Left ventricle myocardium inferior (tissue), 1 donor: ENCODE data around the gene ODC1. TPM values are rescaled to one million over a fixed set of nuclear protein-coding genes. Genes with fewer than 3 reads are reported as not detected.

Experiments used
- DNase-seq: peaks from one replicate; pipeline ENCODE4 v3.0.0-alpha.2; 2020
- H3K27ac ChIP-seq: fragments of 200-600 bp; replicated peaks from 2 replicates; pipeline ENCODE4 v1.8.0; 2021
- H3K27me3 ChIP-seq: fragments of 200-600 bp; 2 replicates; pipeline ENCODE4 v1.8.0; 2021; ENCODE audit warnings: low read depth
- H3K36me3 ChIP-seq: fragments of 200-600 bp; 2 replicates; pipeline ENCODE4 v1.8.0; 2021
- H3K4me1 ChIP-seq: fragments of 200-600 bp; 2 replicates; pipeline ENCODE4 v1.8.0; 2021
- H3K4me3 ChIP-seq: fragments of 200-600 bp; 2 replicates; pipeline ENCODE4 v1.8.0; 2021; ENCODE audit warnings: mild to moderate bottlenecking, moderate library complexity
- H3K9me3 ChIP-seq: fragments of 200-600 bp; replicated peaks from 2 replicates; pipeline ENCODE4 v1.8.0; 2021
- CTCF ChIP-seq: fragments of 200-600 bp; IDR thresholded peaks from 2 replicates; pipeline ENCODE4 v1.8.0; 2021; ENCODE audit warnings: antibody characterized with exemption, mild to moderate bottlenecking, borderline replicate concordance
- intact Hi-C: fragments of 100-400 bp; cut with micrococcal nuclease; formaldehyde crosslinking; loops from one replicate; pipeline ENCODE4 v1.11.0; 2022
- total RNA-seq: library from RNA; stranded (reverse); fragmentation: NEBNext Ultra II Directional; extraction: Animal tissue kit (Norgen Biotek cat#: 25700); gene quantifications from one replicate; pipeline ENCODE4 v1.2.1, GENCODE V29; 2021
- donor health status: DM: no; HTN: yes; CAD: no; lungs with severe emphysema.

ODC1 gene
- total RNA-seq, 1 donor from 2014 or later: 41.7 TPM

- intact Hi-C loops: no loop called here
- no peak overlapping the region for H3K4me3 ChIP-seq
- no peak overlapping the region for H3K27ac ChIP-seq
- TF ChIP-seq CTCF: no peak
- H3K9me3 ChIP-seq: no peaks in the 10 kb centered on the region
- peaks cover 30% of the 10 kb centered on the region for H3K27me3 ChIP-seq
- no peaks in the 10 kb centered on the region for H3K4me1 ChIP-seq
- no peaks in the 10 kb centered on the region for H3K36me3 ChIP-seq
- DNase-seq: no peak
Measured at GRCh38 chr2:10481666-10482157, 33.6 kb upstream of the ODC1 start.

GRCh38 chr2:10481055-10481665 lies 33.0 kb upstream of the ODC1 start:
- intact Hi-C loops: no loop called here
- Histone ChIP-seq H3K9me3 (no peaks in the 10 kb centered on the region), H3K27ac (no peak overlapping the region), H3K27me3 (peaks cover 25% of the 10 kb centered on the region), H3K36me3 (no peaks in the 10 kb centered on the region), H3K4me3 (no peak overlapping the region), H3K4me1 (no peaks in the 10 kb centered on the region)
- no peak for TF ChIP-seq CTCF
- DNase-seq: no peak

GRCh38 chr2:10480359-10480949 lies 32.3 kb upstream of the ODC1 start:
- intact Hi-C loops: no loop called here
- no peaks in the 10 kb centered on the region for H3K36me3 ChIP-seq
- TF ChIP-seq CTCF: no peak
- H3K9me3 ChIP-seq: no peaks in the 10 kb centered on the region
- no peaks in the 10 kb centered on the region for H3K4me1 ChIP-seq
- H3K27ac ChIP-seq: no peak overlapping the region
- peaks cover 25% of the 10 kb centered on the region for H3K27me3 ChIP-seq
- DNase-seq: no peak
- no peak overlapping the region for H3K4me3 ChIP-seq

GRCh38 chr2:10478916-10479315 lies 30.8 kb upstream of the ODC1 start:
- no peak for DNase-seq
- TF ChIP-seq CTCF: no peak
- Histone ChIP-seq H3K36me3 (no peaks in the 10 kb centered on the region), H3K9me3 (no peaks in the 10 kb centered on the region), H3K27me3 (peaks cover 20% of the 10 kb centered on the region), H3K4me3 (no peak overlapping the region), H3K27ac (no peak overlapping the region), H3K4me1 (no peaks in the 10 kb centered on the region)
- intact Hi-C loops: no loop called here

GRCh38 chr2:10478298-10478625 lies 30.1 kb upstream of the ODC1 start:
- no peak for TF ChIP-seq CTCF
- intact Hi-C loops: no loop called here
- DNase-seq: no peak

More at GRCh38 chr2:10478298-10478625, 30.1 kb upstream of the ODC1 start:
- H3K4me3 ChIP-seq: no peak overlapping the region
- no peaks in the 10 kb centered on the region for H3K4me1 ChIP-seq
- peaks cover 13% of the 10 kb centered on the region for H3K27me3 ChIP-seq
- H3K9me3 ChIP-seq: no peaks in the 10 kb centered on the region
- H3K27ac ChIP-seq: no peak overlapping the region
- no peaks in the 10 kb centered on the region for H3K36me3 ChIP-seq
